HepG2 (cell line): ENCODE results near the gene ATN1. TPM values are rescaled to one million over a fixed set of nuclear protein-coding genes. Genes with fewer than 3 reads are reported as not detected.
A peak's percentile ranks its signal among the peaks of the same experiment; 100 is the strongest.

Experiments used
- CSRNP2 ChIP-seq: sonication (generic); formaldehyde crosslinking; conservative IDR thresholded peaks from 2 replicates; pipeline ENCODE4 v1.8.0; 2022; ENCODE audit warnings: low read depth, missing genetic modification reagents
- GABPB1 ChIP-seq: IDR thresholded peaks from 2 replicates; pipeline ENCODE4 v1.6.1; 2016; ENCODE audit warnings: mild to moderate bottlenecking, missing genetic modification reagents, moderate library complexity, missing compliant biosample characterization
- GPN1 ChIP-seq: sonication (generic); formaldehyde crosslinking; IDR thresholded peaks from 2 replicates; pipeline ENCODE4 v1.5.1; 2020; ENCODE audit warnings: missing genetic modification reagents, borderline replicate concordance
- HNRNPL ChIP-seq: fragments of 200-400 bp; formaldehyde crosslinking; IDR thresholded peaks from 2 replicates; pipeline ENCODE4 v1.6.1; 2017; ENCODE audit warnings: mild to moderate bottlenecking, low read depth, low read length
- KAT8 ChIP-seq: IDR thresholded peaks from 2 replicates; pipeline ENCODE4 v1.6.1; 2016; ENCODE audit warnings: missing genetic modification reagents, missing compliant biosample characterization
- MIER2 ChIP-seq: IDR thresholded peaks from 2 replicates; pipeline ENCODE4 v1.6.1; 2016; ENCODE audit warnings: missing biosample characterization, missing genetic modification reagents
- NCOA2 ChIP-seq: sonication (generic); formaldehyde crosslinking; IDR thresholded peaks from 2 replicates; pipeline ENCODE4 v1.8.0; 2022; ENCODE audit warnings: inconsistent platforms
- NFATC3 ChIP-seq: sonication (generic); formaldehyde crosslinking; IDR thresholded peaks from 2 replicates; pipeline ENCODE4 v1.5.1; 2020; ENCODE audit warnings: mild to moderate bottlenecking, missing genetic modification reagents
- NFKB2 ChIP-seq: sonication (generic); formaldehyde crosslinking; IDR thresholded peaks from 2 replicates; pipeline ENCODE4 v1.4.0; 2020; ENCODE audit warnings: missing genetic modification reagents, borderline replicate concordance
- NFYB ChIP-seq: sonication (generic); formaldehyde crosslinking; IDR thresholded peaks from 2 replicates; pipeline ENCODE4 v1.4.0; 2020; ENCODE audit warnings: missing genetic modification reagents
- POLR2AphosphoS5 ChIP-seq: IDR thresholded peaks from 2 replicates; pipeline ENCODE4 v1.6.1; 2012; ENCODE audit warnings: low read depth, low read length
- RBM22 ChIP-seq: fragments of 200-400 bp; formaldehyde crosslinking; optimal IDR thresholded peaks from 2 replicates; pipeline ENCODE3; 2017; ENCODE audit warnings: mild to moderate bottlenecking, low read length, moderate library complexity
- RFXANK ChIP-seq: IDR thresholded peaks from 2 replicates; pipeline ENCODE4 v1.6.1; 2016
- RNF2 ChIP-seq: fragments of 450-650 bp; conservative IDR thresholded peaks from 2 replicates; pipeline ENCODE4 v1.6.1; 2016; ENCODE audit warnings: low read depth
- SRSF9 ChIP-seq: fragments of 200-400 bp; formaldehyde crosslinking; IDR thresholded peaks from 2 replicates; pipeline ENCODE4 v1.6.1; 2018; ENCODE audit warnings: borderline replicate concordance, mild to moderate bottlenecking, low read depth, low read length; ENCODE audit not compliant: insufficient read depth, poor library complexity, severe bottlenecking
- TBL1XR1 ChIP-seq: fragments of 150-350 bp; IDR thresholded peaks from 2 replicates; pipeline ENCODE4 v1.6.1; 2014; ENCODE audit warnings: borderline replicate concordance, low read length; ENCODE audit not compliant: partially characterized antibody
- TEF ChIP-seq: sonication (generic); formaldehyde crosslinking; IDR thresholded peaks from 2 replicates; pipeline ENCODE4 v1.5.0; 2020; ENCODE audit warnings: missing genetic modification reagents
- TOPORS ChIP-seq: sonication (generic); formaldehyde crosslinking; IDR thresholded peaks from 2 replicates; pipeline ENCODE4 v1.8.0; 2023; ENCODE audit warnings: mild to moderate bottlenecking, missing genetic modification reagents
- ZNF180 ChIP-seq: sonication (generic); formaldehyde crosslinking; IDR thresholded peaks from 2 replicates; pipeline ENCODE4 v1.4.0; 2020; ENCODE audit warnings: low read depth, missing genetic modification reagents, borderline replicate concordance
- ZNF275 ChIP-seq: sonication (generic); formaldehyde crosslinking; IDR thresholded peaks from 2 replicates; pipeline ENCODE4 v1.8.0; 2022; ENCODE audit warnings: missing genetic modification reagents, mild to moderate bottlenecking, inconsistent platforms, borderline replicate concordance
- ZNF350 ChIP-seq: sonication (generic); formaldehyde crosslinking; IDR thresholded peaks from 2 replicates; pipeline ENCODE4 v1.4.0; 2020; ENCODE audit warnings: mild to moderate bottlenecking, low read depth, missing genetic modification reagents, borderline replicate concordance
- ZNF563 ChIP-seq: sonication (generic); formaldehyde crosslinking; IDR thresholded peaks from 2 replicates; pipeline ENCODE4 v1.8.0; 2022; ENCODE audit warnings: mild to moderate bottlenecking, moderate library complexity, missing genetic modification reagents
- ZNF75D ChIP-seq: sonication (generic); formaldehyde crosslinking; IDR thresholded peaks from 2 replicates; pipeline ENCODE4 v1.8.1; 2023; ENCODE audit warnings: missing genetic modification reagents, mild to moderate bottlenecking, borderline replicate concordance
- ZSCAN20 ChIP-seq: sonication (generic); formaldehyde crosslinking; IDR thresholded peaks from 2 replicates; pipeline ENCODE4 v1.4.0; 2020; ENCODE audit warnings: missing genetic modification reagents, mild to moderate bottlenecking, borderline replicate concordance
- polyA plus RNA-seq, 8 experiments: library from polyadenylated mRNA; depleted of rRNA in 3 of 8; stranded (reverse) in 7 of 8; unstranded in 1 of 8; fragments of >200 nt; fragmentation: Illumina TruSeq in 4 of 8; extraction: Trizol in 4 of 8; gene quantifications; 2 replicates each; pipeline versions ENCODE4 v1.2.1 to v1.2.3, GENCODE V29; 2011 to 2016; ENCODE audit warnings: low read depth in 4 of 8, missing spikeins in 1 of 8, mixed read lengths in 1 of 8; ENCODE audit not compliant: insufficient read depth in 1 of 8
- total RNA-seq, 5 experiments: library from RNA; depleted of rRNA; stranded (reverse); fragments of >200 nt; fragmentation: Illumina TruSeq; extraction: Trizol; gene quantifications; 2 replicates each; pipeline ENCODE4 v1.2.3, GENCODE V29; 2016; ENCODE audit warnings: low read depth in 1 of 5
- TF ChIP-seq, protein P1 (sequence below): sonication (generic); formaldehyde crosslinking; IDR thresholded peaks from 2 replicates; pipeline ENCODE4 v1.5.0; 2020; ENCODE audit warnings: missing genetic modification reagents, mild to moderate bottlenecking, borderline replicate concordance

The ATN1 gene
- total and polyA plus RNA-seq, 2 of the 13 experiments (the other 11 are each of a cell fraction or from before 2014, with no cell fraction given) = 2.1 to 8.6 TPM

- TF ChIP-seq TEF = no peak; the same call in 1 of the 2 replicates
- peak; percentile 91 for TF ChIP-seq ZNF350 (CRISPR knock-in tag)
- no peak for TF ChIP-seq ZNF180 (CRISPR knock-in tag)
- peak; percentile 94 for TF ChIP-seq RBM22
- TF ChIP-seq NFATC3 (CRISPR knock-in tag) = 0 out of 2 replicates have a peak, but pooled peaks have one; percentile 56
- TF ChIP-seq ZNF563 (CRISPR knock-in tag) = peak; percentile 86
- TF ChIP-seq, protein P1, sequence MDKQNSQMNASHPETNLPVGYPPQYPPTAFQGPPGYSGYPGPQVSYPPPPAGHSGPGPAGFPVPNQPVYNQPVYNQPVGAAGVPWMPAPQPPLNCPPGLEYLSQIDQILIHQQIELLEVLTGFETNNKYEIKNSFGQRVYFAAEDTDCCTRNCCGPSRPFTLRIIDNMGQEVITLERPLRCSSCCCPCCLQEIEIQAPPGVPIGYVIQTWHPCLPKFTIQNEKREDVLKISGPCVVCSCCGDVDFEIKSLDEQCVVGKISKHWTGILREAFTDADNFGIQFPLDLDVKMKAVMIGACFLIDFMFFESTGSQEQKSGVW (CRISPR knock-in tag) = no peak
- TF ChIP-seq HNRNPL = peak; percentile 52; the same call in 1 of the 2 replicates
- TF ChIP-seq TOPORS (CRISPR knock-in tag) = peak; percentile 86
- no peak for TF ChIP-seq NCOA2 (CRISPR knock-in tag)
- no peak for TF ChIP-seq SRSF9
- TF ChIP-seq ZSCAN20 (CRISPR knock-in tag) = no peak
- no peak for TF ChIP-seq CSRNP2 (CRISPR knock-in tag)
- peak; percentile 97 for TF ChIP-seq KAT8 (CRISPR knock-in tag)
- TF ChIP-seq GPN1 (CRISPR knock-in tag) = no peak
- peak; percentile 91; the same call in 1 of the 2 replicates for TF ChIP-seq NFKB2
- TF ChIP-seq RFXANK (CRISPR knock-in tag) = peak; percentile 88
- peak; percentile 63; the same call in 1 of the 2 replicates for TF ChIP-seq POLR2AphosphoS5
- TF ChIP-seq ZNF275 (CRISPR knock-in tag) = no peak
- TF ChIP-seq ZNF75D = no peak
- TF ChIP-seq NFYB (CRISPR knock-in tag) = peak; percentile 48; the same call in 1 of the 2 replicates
- TF ChIP-seq MIER2 = peak; percentile 9; the same call in 1 of the 2 replicates
- TF ChIP-seq TBL1XR1 = peak; percentile 40
- peak; percentile 82; the same call in 1 of the 2 replicates for TF ChIP-seq RNF2
- peak; percentile 96 for TF ChIP-seq GABPB1 (CRISPR knock-in tag)
Observed at GRCh38 chr12:6937481-6938352, 10.0 kb downstream of the ATN1 start (continued).
